Neuronal stem cell (in vitro differentiated cells): ENCODE data around the gene MAPK8IP1.

ENCODE experiments used
- DNase-seq: peaks from one replicate; pipeline ENCODE4 v3.0.0-alpha.2; 2013; ENCODE audit warnings: low spot score
- H2AFZ ChIP-seq: one replicate; pipeline ENCODE4 v1.6.1; 2013; ENCODE audit warnings: mild to moderate bottlenecking, low read length, inconsistent platforms
- H2AK5ac ChIP-seq: 2 replicates; pipeline ENCODE4 v1.6.1; 2013; ENCODE audit warnings: low read depth, mild to moderate bottlenecking, inconsistent platforms, low read length, moderate library complexity, mixed read lengths
- H2BK120ac ChIP-seq: 2 replicates; pipeline ENCODE4 v1.6.1; 2013; ENCODE audit warnings: low read depth, mild to moderate bottlenecking, inconsistent platforms, low read length, moderate library complexity, mixed read lengths
- H2BK12ac ChIP-seq: one replicate; pipeline ENCODE4 v1.6.1; 2013; ENCODE audit warnings: low read length, inconsistent platforms
- H2BK15ac ChIP-seq: 2 replicates; pipeline ENCODE4 v1.6.1; 2013; ENCODE audit warnings: mild to moderate bottlenecking, low read length, inconsistent platforms, mixed read lengths
- H2BK5ac ChIP-seq: one replicate; pipeline ENCODE4 v1.6.1; 2013; ENCODE audit warnings: inconsistent platforms, mild to moderate bottlenecking, low read length, moderate library complexity
- H3K14ac ChIP-seq: one replicate; pipeline ENCODE4 v1.6.1; 2013; ENCODE audit warnings: low read length, inconsistent platforms
- H3K18ac ChIP-seq: 2 replicates; pipeline ENCODE4 v1.6.1; 2013; ENCODE audit warnings: low read length, inconsistent platforms
- H3K23ac ChIP-seq: 2 replicates; pipeline ENCODE4 v1.6.1; 2013; ENCODE audit warnings: low read depth, mild to moderate bottlenecking, mixed read lengths, low read length, inconsistent platforms; ENCODE audit not compliant: poor library complexity
- H3K27ac ChIP-seq: replicated peaks from 3 replicates; pipeline ENCODE4 v1.5.1; 2013; ENCODE audit warnings: low read length, inconsistent platforms
- H3K27me3 ChIP-seq, 3 experiments: 2 replicates each; pipeline ENCODE4 v1.6.1; 2013; ENCODE audit warnings: low read length in 3 of 3, mild to moderate bottlenecking in 2 of 3, inconsistent platforms in 1 of 3, low read depth in 1 of 3, mixed read lengths in 1 of 3, moderate library complexity in 1 of 3; ENCODE audit not compliant: control insufficient read depth in 3 of 3, insufficient read depth in 3 of 3
- H3K36me3 ChIP-seq, 2 donors: replicated peaks in 1 of 2; 2 replicates each; pipeline ENCODE4 v1.6.1; 2013; ENCODE audit warnings: low read length in 2 of 2; ENCODE audit not compliant: control insufficient read depth in 2 of 2, insufficient read depth in 2 of 2
- H3K4ac ChIP-seq: 2 replicates; pipeline ENCODE4 v1.6.1; 2013; ENCODE audit warnings: inconsistent platforms, mild to moderate bottlenecking, low read length, moderate library complexity
- H3K4me1 ChIP-seq, 2 donors: 1 replicate in 1 of 2; 2 replicates in 1 of 2; pipeline ENCODE4 v1.6.1; 2013; ENCODE audit warnings: low read length in 2 of 2, low read depth in 1 of 2; ENCODE audit not compliant: control insufficient read depth in 2 of 2, insufficient read depth in 1 of 2
- H3K4me2 ChIP-seq: one replicate; pipeline ENCODE4 v1.6.1; 2013; ENCODE audit warnings: mild to moderate bottlenecking, low read length, inconsistent platforms; ENCODE audit not compliant: insufficient read depth, poor library complexity, severe bottlenecking
- H3K4me3 ChIP-seq, 2 donors: 2 replicates each; pipeline ENCODE4 v1.5.1; 2013; ENCODE audit warnings: low read length in 2 of 2, mild to moderate bottlenecking in 2 of 2, inconsistent platforms in 1 of 2, moderate library complexity in 1 of 2
- H3K79me1 ChIP-seq: one replicate; pipeline ENCODE4 v1.6.1; 2013; ENCODE audit warnings: low read depth, mild to moderate bottlenecking, inconsistent platforms, low read length, moderate library complexity
- H3K9ac ChIP-seq: one replicate; pipeline ENCODE4 v1.6.1; 2013; ENCODE audit warnings: mild to moderate bottlenecking, low read depth, low read length, inconsistent platforms; ENCODE audit not compliant: poor library complexity
- H3K9me3 ChIP-seq, 2 donors: replicated peaks in 1 of 2; 2 replicates each; pipeline versions ENCODE3 to v1.6.1; 2013; ENCODE audit warnings: low read length in 2 of 2, mild to moderate bottlenecking in 2 of 2, inconsistent platforms in 1 of 2, low read depth in 1 of 2, mixed read lengths in 1 of 2, moderate library complexity in 1 of 2; ENCODE audit not compliant: control insufficient read depth in 2 of 2, insufficient read depth in 1 of 2
- H4K8ac ChIP-seq: one replicate; pipeline ENCODE4 v1.6.1; 2013; ENCODE audit warnings: low read depth, mild to moderate bottlenecking, inconsistent platforms, low read length, moderate library complexity
- H4K91ac ChIP-seq: one replicate; pipeline ENCODE4 v1.6.1; 2013; ENCODE audit warnings: low read length, low read depth, mild to moderate bottlenecking, inconsistent platforms; ENCODE audit not compliant: poor library complexity
- WGBS, 2 donors: extraction: QIAGEN DNeasy Blood & Tissue Kit; methylation state at CpG; one replicate each; pipeline ENCODE4 v1.1.7; 2013; ENCODE audit warnings: missing lambda C conversion rate in 2 of 2, mixed read lengths in 1 of 2; ENCODE audit not compliant: insufficient read length in 2 of 2, insufficient replicate concordance in 1 of 2; ENCODE audit errors: extremely low coverage in 2 of 2; 5-methylcytosine and 5-hydroxymethylcytosine counted together

The MAPK8IP1 gene

GRCh38 chr11:45948356-45948755 is 62.9 kb downstream of the MAPK8IP1 start:
- H2BK5ac ChIP-seq: no peak overlapping the region
- no peak for DNase-seq
- H4K91ac ChIP-seq: no peak overlapping the region
- no CpG with 5 or more reads among the region's 3 CpGs for WGBS, 2 donors
- no peaks in the 10 kb centered on the region for H3K27me3 ChIP-seq
- H3K4ac ChIP-seq: no peak overlapping the region
- H2AK5ac ChIP-seq: no peak overlapping the region
- H2AFZ ChIP-seq: no peak overlapping the region
- no peak overlapping the region for H3K9ac ChIP-seq
- no peak overlapping the region for H2BK120ac ChIP-seq
- H4K8ac ChIP-seq: no peak overlapping the region
- H3K18ac ChIP-seq: no peak overlapping the region
- H3K79me1 ChIP-seq: no peaks in the 10 kb centered on the region
- H3K4me3 ChIP-seq: no peak overlapping the region
- H3K23ac ChIP-seq: no peak overlapping the region
- no peaks in the 10 kb centered on the region for H3K9me3 ChIP-seq
- H3K27ac ChIP-seq: no peak overlapping the region
- peaks cover 0 to 17% of the 10 kb centered on the region in 2 donors for H3K4me1 ChIP-seq
- no peak overlapping the region for H2BK15ac ChIP-seq
- H2BK12ac ChIP-seq: no peak overlapping the region
- no peak overlapping the region for H3K14ac ChIP-seq
- H3K4me2 ChIP-seq: no peak overlapping the region
- H3K36me3 ChIP-seq: peaks cover 16 to 93% of the 10 kb centered on the region in 2 donors

- H3K9me3 ChIP-seq: no peaks in the 10 kb centered on the region
- no peak overlapping the region for H3K9ac ChIP-seq
- no peak overlapping the region for H4K8ac ChIP-seq
- no peak overlapping the region for H3K27ac ChIP-seq
- H3K4ac ChIP-seq: no peak overlapping the region
- no peak overlapping the region for H2AK5ac ChIP-seq
- H3K79me1 ChIP-seq: no peaks in the 10 kb centered on the region
- DNase-seq: no peak
- H2BK15ac ChIP-seq: no peak overlapping the region
- H3K4me3 ChIP-seq: no peak overlapping the region
- no peak overlapping the region for H2BK120ac ChIP-seq
- WGBS, 2 donors: no CpG with 5 or more reads among the region's 1 CpG
- no peak overlapping the region for H3K23ac ChIP-seq
- no peaks in the 10 kb centered on the region for H3K27me3 ChIP-seq
- peaks cover 0 to 17% of the 10 kb centered on the region in 2 donors for H3K4me1 ChIP-seq
- H3K4me2 ChIP-seq: no peak overlapping the region
- no peak overlapping the region for H4K91ac ChIP-seq
- H3K18ac ChIP-seq: no peak overlapping the region
- no peak overlapping the region for H2BK12ac ChIP-seq
- no peak overlapping the region for H2AFZ ChIP-seq
- no peak overlapping the region for H3K14ac ChIP-seq
- peaks cover 15 to 84% of the 10 kb centered on the region in 2 donors for H3K36me3 ChIP-seq
- no peak overlapping the region for H2BK5ac ChIP-seq
These were observed 64.5 kb downstream of the MAPK8IP1 start for GRCh38 chr11:45949992-45950407.
